Endometrial microvascular endothelial cells (primary cell): ENCODE data around the gene ZNF594. TPM values are rescaled to one million over a fixed set of nuclear protein-coding genes. Genes with fewer than 3 reads are reported as not detected.
"Not testable (repeated sequence)": the region's sequence is repeated elsewhere in the genome, so short reads cannot be mapped to it uniquely, and the experiment has no call there.

Source experiments
- in situ Hi-C: cut with HindIII; loops from 2 replicates; pipeline ENCODE4 v1.10.0; 2017; ENCODE audit warnings: low sequenced_read_pairs, low pct_unique_long_range_greater_than_20kb; ENCODE audit errors: inconsistent ontology term
- total RNA-seq: library from RNA; depleted of rRNA; stranded (reverse); fragments of >200 nt; gene quantifications from one replicate; pipeline ENCODE4 v1.2.3, GENCODE V29; 2015; ENCODE audit errors: inconsistent ontology term

ZNF594 gene
- total RNA-seq, 1 donor from 2014 or later = 2.0 TPM

GRCh38 chr17:5203908-5204294, 12.2 kb upstream of the ZNF594 start:
- in situ Hi-C loops = no loop called here

DNA sequence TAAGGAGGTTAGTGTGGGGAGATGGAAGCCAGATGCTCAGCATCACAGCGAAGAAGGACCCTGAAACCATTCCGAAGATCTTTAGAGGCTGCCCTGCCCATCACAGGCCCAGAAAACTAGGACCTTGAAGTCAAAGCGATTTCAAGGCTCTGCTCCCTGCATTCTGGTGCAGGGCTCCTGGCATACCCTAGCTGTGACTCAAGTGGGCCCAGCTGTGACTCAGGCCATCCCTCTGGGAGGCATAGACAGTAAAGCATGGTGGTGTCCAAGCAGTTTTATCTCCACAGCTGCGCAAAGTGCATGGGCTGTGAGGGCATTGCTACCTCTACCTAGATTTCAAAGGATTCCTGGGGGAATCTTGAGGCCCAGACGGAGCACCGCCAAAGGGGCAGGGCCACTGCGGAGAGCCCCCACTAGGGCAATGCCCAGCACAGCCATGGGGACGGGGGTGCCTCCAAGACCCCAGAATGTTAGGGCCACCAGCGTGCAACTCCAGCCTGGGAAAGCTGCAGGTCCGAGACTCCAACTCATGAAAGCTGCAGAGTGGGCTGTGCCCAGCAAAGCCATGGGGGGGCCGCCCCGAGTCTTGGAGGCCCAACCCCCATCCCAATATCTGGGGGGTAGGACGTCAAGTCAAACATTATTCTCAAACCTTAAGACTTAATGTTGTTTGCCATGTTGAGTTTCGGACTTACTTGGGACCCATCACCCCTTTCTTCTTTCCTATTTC, 11.7 kb upstream of the ZNF594 start:
- in situ Hi-C loops = no loop called here

GRCh38 chr17:5201011-5201410, 9.3 kb upstream of the ZNF594 start:
- in situ Hi-C loops = no loop called here

DNA sequence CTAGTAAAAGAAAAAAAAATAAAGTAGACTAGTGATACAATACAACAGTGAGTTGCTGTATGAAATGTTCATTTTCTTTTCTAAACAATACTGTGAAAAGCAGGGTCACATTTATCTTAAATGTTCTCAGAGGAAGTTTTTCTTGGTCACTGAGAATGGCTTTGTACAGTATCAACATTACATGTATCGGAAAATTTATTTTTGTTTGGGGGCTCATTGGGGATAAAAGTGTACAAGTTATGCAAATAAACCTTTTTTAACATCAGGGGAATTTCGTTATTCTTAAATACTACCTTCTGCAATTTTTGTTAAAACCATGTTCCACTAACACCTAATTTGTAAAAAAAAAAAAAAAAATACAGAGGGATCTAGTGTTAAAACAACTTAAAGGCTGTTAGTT, 8.7 kb upstream of the ZNF594 start:
- in situ Hi-C loops = no loop called here

DNA sequence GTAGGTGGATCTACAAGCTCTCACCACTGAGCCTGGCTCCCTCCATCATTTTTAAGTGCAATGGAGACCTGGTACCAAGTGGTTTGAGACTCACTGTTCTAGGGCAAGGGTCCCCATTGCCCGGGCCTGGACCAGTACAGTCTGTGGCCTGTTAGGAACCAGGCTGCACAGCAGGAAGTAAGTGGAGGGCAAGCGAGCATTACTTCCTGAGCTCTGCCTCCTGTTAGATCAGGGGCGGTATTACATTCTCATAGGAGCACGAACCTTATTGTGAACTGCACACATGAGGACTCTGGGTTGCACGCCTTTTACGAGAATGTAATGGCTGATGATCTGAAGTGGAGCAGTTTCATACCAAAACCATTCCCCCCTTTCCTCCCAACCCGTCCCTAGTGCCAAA, 6.8 kb upstream of the ZNF594 start:
- in situ Hi-C loops = no loop called here

DNA sequence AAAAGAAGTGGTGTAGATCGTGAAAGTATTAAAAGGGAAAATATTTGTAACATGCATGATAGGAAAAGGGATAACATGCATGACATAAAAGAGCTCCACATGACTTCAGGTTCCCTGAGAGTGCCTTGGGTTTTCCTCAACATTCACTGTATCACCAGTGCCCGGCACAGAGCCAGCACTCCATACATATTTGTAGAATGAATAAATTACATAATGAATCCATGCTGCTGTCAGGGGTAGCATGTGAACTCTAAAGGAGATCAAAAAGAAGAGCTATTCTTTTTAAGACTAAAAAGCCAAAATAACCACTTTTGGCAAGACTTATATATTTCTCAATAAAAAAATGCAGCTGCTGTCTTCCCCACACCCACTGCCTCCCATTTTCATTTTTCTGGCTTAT, 2.7 kb upstream of the ZNF594 start:
- in situ Hi-C loops = no loop called here

- in situ Hi-C loops = no loop called here
Measured at GRCh38 chr17:5184288-5184687, 7.4 kb downstream of the ZNF594 start.

DNA sequence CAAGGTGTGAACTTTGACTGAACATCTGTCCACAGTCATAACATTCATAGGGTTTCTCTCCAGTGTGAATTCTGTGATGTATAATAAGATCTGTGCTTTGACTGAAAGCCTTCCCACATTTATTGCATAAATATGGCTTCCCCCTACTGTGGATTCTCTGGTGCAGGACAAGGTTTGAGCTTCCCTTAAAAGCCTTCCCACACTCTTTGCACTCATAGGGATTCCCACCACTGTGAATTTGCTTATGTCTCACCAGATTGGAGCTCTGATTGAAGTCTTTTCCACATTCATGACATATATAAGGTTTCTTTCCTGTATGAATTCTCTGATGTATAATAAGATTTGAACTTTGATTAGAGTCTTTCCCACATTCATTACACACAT, 8.3 kb downstream of the ZNF594 start:
- in situ Hi-C loops = no loop called here

DNA sequence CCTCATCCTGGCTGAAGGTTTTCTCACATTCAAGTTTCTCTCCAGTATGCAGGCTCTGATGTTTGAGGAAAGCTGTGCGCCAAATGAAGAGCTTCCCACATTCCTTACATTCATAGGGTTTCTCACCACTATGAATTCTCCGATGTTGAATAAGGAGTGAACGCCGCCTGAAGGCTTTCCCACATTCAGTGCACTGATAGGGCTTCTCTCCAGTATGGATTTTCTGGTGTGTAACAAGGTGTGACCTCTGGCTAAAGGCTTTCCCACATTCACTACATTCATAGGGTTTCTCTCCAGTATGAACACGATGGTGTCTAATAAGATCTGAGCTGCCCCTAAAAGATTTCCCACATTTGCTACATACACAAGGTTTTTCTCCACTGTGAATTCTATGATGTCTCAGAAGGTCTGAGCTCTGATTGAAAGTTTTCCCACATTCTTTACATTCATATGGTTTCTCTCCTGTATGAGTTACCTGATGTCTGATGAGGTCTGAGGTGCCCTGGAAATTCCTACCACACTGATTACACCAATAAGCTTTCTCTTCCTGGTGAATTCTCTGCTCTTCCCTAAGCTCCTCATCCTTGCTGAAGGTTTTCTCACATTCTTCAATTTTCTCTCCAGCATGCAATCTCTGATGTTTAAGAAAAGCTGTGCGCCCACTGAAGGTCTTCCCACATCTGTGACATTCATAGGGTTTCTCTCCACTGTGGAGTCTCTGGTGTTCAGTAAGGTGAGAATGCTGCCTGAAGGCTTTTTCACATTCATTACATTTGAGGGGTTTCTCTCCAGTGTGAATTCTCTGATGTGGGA, 8.9 kb downstream of the ZNF594 start:
- in situ Hi-C loops = no loop called here

- in situ Hi-C loops = no loop called here
Measured at GRCh38 chr17:5181509-5182305, 10.0 kb downstream of the ZNF594 start.

- in situ Hi-C loops = no loop called here
Measured at GRCh38 chr17:5179003-5179402, 12.7 kb downstream of the ZNF594 start.

- in situ Hi-C loops = not testable (repeated sequence)
Measured at GRCh38 chr17:5175027-5175426, 16.6 kb downstream of the ZNF594 start.

DNA sequence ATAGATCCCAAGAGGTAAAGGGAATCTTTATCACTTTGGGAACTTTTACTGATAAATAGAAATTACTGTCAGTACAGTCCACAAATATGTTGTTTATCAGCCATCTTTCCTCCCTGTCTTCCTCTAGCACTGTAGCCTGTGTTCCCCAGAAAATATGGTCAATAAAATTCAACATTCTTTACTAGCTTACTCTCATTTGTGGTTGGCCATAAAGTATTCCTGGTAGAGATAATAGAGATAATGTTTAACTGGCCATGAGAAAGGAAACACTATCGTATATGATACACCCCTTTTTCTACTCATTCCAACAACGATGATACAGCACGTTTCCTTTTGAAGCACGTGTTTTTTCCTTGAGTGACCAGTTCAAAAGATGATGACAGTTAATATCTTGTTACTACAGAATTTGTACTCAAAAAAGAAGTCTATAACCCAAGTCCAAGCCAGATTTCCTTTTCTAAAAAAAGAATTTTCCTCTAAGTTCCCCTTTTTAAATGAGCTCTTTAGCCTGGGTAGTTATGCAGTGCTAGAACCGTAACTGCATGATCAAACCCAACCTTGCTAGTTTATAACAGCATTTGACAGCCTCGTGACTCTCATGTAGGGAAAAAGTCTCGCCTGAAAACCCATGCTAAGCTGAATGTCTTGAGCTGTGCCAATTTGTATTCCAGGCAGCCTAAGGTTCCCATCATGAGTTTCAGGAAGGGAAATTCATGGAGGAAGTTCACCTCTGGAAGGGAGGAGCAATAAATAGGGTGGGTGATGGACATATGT, 25.7 kb downstream of the ZNF594 start:
- in situ Hi-C loops = not testable (repeated sequence)

DNA sequence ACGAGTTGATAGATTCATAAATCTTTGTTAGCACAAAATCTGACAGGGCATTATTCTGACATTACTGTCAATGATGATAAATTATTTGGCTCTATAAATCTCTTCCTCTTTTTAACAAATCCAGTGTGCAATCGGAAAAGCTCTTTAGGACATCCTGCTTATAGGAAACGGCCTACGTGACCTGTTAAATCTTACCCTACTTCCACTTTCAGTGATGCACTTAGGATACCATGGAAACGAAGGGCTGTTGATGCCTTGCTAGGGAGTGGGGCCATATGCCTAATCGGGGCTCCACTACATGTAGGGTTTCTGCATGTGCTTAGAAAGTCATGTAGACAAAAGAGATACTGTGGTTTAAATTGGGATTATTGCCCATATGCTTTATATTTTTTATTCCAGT, 27.2 kb downstream of the ZNF594 start:
- in situ Hi-C loops = no loop called here

DNA sequence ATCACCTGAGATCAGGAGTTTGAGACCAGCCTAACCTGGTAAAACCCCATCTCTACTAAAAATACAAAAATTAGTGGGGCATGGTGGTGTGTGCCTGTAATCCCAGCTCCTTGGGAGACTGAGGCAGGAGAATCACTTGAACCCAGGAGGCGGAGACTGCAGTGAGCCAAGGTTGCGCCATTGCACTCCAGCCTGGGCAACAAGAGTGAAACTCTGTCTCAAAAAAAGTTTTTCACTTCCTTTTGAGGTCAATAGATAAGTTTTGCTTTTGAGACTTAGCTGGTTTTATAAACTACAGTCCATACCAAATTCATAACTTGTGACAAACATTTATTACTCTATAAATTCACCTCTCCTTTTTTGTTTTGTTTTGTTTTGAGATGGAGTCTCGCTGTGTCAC, 29.9 kb downstream of the ZNF594 start:
- in situ Hi-C loops = not testable (repeated sequence)

DNA sequence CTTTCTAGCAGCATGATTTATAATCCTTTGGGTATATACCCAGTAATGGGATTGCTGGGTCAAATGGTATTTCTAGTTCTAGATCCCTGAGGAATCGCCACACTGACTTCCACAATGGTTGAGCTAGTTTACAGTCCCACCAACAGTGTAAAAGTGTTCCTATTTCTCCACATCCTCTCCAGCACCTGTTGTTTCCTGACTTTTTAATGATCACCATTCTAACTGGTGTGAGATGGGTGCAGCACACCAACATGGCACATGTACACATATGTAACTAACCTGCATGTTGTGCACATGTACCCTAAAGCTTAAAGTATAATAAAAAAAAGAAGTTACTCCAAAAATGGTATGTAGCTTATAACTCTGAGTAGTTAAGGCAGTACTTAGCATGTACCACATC, 31.0 kb downstream of the ZNF594 start:
- in situ Hi-C loops = not testable (repeated sequence)

DNA sequence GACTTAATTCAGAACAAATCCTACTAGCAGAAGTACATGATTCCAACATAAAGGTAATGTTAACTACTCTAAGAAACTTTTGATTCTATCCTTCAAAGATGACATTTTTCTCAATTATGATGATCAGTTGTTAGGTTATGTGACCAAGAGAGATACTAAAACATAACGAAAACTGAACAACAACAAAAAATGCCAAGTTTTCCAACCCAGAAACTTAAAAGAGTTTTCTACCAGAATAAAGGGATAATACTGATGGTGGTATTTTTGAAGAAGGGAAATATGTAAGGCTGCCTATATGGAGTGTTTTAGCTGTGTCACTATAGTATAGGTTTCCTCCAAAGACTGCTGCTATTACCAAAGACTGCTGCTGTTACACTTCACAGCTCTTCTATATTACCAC, 45.5 kb downstream of the ZNF594 start:
- in situ Hi-C loops = not testable (repeated sequence)

DNA sequence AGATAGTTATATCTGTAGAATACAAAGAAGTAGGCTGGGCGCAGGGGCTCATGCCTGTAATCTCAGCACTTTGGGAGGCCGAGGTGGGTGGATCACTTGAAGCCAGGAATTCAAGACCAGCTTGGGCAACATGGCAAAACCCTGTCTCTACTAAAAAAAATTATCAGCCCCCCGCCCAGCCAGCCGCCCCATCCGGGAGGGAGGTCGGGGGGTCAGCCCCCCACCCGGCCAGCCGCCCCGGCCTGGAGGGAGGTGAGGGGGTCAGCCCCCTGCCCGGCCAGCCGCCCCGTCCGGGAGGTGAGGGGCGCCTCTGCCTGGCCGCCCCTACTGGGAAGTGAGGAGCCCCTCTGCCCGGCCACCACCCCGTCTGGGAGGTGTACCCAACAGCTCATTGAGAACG, 48.8 kb downstream of the ZNF594 start:
- in situ Hi-C loops = not testable (repeated sequence)

GRCh38 chr17:5139458-5139732, 52.3 kb downstream of the ZNF594 start:
- in situ Hi-C loops = no loop called here
